ENCODE data around the gene PCNX2.

DNA sequence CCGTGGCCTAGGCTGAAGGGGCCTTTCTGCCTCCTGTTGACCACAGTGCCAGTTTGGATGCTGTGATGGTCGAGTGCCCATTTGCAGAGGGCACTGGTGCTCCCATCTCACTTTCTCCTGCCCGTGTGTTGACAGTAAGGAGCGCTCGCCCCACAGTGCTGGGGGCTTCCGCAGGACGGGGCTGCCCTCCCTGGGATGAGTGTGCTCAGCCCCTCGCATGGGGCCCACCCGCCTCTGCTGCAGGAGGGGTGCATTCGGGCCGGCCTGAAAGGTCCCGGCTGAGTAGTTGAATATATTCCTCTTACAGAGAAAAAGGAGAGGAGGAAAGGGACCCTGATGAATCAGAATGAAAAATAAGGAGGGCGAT lies 307.8 kb downstream of the PCNX2 start:
- TF ChIP-seq CTCF (IDR thresholded peaks at IDR 0.05) = no peak
- TF ChIP-seq POLR2A (IDR thresholded peaks at IDR 0.05) = no peak
- no peak for TF ChIP-seq POLR2AphosphoS5 (IDR thresholded peaks at IDR 0.05)

Data from sigmoid colon (tissue), 4 donors.